ENCODE data around the gene PDSS2.
A peak's percentile ranks its signal among the peaks of the same experiment; 100 is the strongest.

- TF ChIP-seq EZH2 (IDR thresholded peaks at IDR 0.05; ENCODE audit: borderline replicate concordance, low read depth, low read length, poor library complexity, severe bottlenecking) = no peak
- TF ChIP-seq, protein P1, sequence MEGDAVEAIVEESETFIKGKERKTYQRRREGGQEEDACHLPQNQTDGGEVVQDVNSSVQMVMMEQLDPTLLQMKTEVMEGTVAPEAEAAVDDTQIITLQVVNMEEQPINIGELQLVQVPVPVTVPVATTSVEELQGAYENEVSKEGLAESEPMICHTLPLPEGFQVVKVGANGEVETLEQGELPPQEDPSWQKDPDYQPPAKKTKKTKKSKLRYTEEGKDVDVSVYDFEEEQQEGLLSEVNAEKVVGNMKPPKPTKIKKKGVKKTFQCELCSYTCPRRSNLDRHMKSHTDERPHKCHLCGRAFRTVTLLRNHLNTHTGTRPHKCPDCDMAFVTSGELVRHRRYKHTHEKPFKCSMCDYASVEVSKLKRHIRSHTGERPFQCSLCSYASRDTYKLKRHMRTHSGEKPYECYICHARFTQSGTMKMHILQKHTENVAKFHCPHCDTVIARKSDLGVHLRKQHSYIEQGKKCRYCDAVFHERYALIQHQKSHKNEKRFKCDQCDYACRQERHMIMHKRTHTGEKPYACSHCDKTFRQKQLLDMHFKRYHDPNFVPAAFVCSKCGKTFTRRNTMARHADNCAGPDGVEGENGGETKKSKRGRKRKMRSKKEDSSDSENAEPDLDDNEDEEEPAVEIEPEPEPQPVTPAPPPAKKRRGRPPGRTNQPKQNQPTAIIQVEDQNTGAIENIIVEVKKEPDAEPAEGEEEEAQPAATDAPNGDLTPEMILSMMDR (conservative IDR thresholded peaks at IDR 0.05; ENCODE audit: low read depth, low read length) = peak; percentile 56
Measured at GRCh38 chr6:107114213-107114925, 345.0 kb downstream of the PDSS2 start.
